Measurements from ENCODE around the gene M1AP.
A peak's percentile ranks its signal among the peaks of the same experiment; 100 is the strongest.

Gene M1AP

GRCh38 chr2:74515981-74516633 lies 132.0 kb downstream of the M1AP start:
- DNase-seq: peak; percentile 89

- peak; percentile 48 for DNase-seq
Measured at GRCh38 chr2:74515271-74515980, 132.7 kb downstream of the M1AP start.

- DNase-seq: peak; percentile 65
Measured at GRCh38 chr2:74514368-74515270, 133.5 kb downstream of the M1AP start, which contains the start of gene TLX2. Gene TLX2, plus strand, starts transcription at chr2:74514450. Its CDS starts 357 bp downstream, at chr2:74514807.

GRCh38 chr2:74513605-74514367 lies 134.3 kb downstream of the M1AP start:
- peak; percentile 69 for DNase-seq

- DNase-seq: peak; percentile 26
Measured at GRCh38 chr2:74512744-74513604, 135.2 kb downstream of the M1AP start.

- DNase-seq: no peak
Measured at GRCh38 chr2:74511104-74511989, 136.8 kb downstream of the M1AP start.

GRCh38 chr2:74510272-74510671 lies 137.9 kb downstream of the M1AP start:
- DNase-seq: no peak

- DNase-seq: peak; percentile 82
Measured at GRCh38 chr2:74507926-74508520, 140.1 kb downstream of the M1AP start.

Measured in eye (tissue), 1 donor.